Left renal pelvis (tissue), 4 donors: ENCODE data around the gene PIK3R2. TPM values are rescaled to one million over a fixed set of nuclear protein-coding genes. Genes with fewer than 3 reads are reported as not detected.

Experiments used
- DNase-seq, 4 donors: peaks; one replicate each; pipeline ENCODE4 v3.0.0-alpha.2; 2013; ENCODE audit warnings: low read depth in 4 of 4, low spot score in 3 of 4
- polyA plus RNA-seq, 4 donors: library from polyadenylated mRNA; unstranded; fragments of 120-200 nt; gene quantifications; one replicate each; pipeline ENCODE4 v1.2.1, GENCODE V29; 2013; ENCODE audit not compliant: insufficient read length in 4 of 4

PIK3R2 gene
- polyA plus RNA-seq, 4 donors: 23.8 to 33.9 (median 29.9) TPM

DNA sequence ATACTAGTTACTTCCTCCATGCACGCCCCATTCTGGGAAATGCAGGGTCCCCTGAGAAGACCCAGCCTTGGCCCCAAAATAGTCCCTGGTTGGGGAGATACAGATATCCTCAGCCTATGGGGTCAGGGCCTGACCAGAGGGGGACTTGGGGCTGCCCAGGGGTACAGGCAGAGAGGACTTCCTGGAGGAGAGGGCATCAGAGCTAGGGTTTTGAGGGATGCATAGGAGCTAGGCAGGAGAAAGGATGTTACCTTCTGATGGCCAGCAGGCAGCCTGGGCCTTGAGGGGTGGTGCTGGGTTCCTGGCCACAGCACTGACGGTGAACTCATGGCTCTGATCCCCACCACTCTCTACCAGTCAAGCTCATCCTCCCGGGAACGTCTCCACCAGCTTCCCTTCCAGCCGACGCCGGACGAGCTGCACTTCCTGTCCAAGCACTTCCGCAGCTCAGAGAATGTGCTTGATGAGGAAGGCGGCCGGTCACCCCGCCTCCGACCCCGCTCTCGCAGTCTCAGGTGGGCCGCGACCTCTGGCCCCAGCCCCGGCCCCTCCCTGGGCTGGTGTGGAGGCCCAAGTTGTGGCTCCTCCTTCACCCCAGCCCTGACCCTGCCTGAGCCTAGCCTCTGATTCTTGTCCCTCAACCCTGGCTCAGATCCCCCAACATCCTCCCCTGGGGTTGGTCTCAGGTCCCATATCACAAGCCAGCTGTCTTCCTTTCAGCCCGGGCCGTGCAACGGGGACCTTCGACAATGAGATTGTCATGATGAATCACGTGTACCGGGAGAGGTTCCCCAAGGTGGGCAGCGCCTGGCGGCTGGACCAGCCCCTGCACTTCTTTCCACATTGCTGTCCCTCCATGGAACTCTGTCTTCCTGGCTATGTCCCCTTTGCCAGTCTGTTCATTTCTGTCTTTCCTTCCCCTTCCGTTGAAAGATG is 29.8 kb upstream of the PIK3R2 start:
- DNase-seq: no peak

DNA sequence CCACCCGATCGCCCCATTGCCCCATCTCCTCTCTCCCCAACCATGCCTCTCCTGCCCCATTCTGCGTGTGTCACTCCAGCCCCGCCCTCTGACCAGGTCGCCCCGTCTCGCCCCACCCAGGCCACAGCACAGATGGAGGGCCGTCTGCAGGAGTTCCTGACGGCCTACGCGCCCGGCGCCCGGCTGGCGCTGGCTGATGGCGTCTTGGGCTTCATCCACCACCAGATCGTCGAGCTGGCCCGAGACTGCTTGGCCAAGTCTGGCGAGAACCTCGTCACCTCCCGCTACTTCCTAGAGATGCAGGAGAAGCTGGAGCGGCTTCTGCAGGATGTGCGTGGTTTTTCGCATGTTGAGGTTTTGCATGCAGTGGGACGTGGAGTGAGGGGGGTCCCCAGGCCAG is 29.1 kb upstream of the PIK3R2 start:
- DNase-seq: no peak

DNA sequence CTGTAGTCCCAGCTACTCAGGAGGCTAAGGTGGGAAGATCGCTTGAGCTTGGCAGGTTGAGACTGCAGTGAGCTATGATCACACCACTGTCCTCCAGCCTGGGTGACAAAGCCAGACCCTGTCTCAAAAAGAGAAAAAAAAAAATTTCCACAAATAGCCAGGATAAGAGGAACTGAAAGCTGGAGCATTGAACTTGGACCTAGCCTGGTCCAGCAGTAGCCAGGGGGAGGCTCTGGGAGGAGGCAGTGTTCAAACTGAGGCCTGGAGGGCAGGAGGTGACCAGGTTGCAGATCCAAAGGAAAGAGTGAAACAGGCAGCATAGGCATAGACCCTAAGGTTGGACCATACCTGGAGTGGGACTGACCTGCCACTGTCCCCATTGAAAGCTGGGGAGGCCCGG is 26.9 kb upstream of the PIK3R2 start:
- DNase-seq: no peak

DNA sequence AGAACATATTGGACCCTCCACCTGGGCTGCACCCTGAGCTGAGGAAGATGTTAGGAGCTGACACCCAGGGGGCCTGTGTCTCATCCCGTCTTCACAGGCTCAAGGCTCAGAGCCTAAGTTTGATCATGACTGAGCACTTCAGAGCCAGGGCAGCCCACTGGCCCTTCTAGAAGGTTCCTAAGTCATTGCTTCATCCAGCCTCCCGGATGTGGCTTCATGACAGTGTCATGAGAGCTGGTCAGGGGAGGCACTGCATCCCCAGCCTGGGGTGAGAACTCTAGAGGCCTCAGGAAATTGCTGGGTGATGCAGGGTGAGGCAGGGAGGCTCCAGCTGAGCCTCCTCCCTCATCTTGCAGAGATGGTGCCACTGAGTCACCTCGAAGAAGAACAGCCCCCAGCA is 24.9 kb upstream of the PIK3R2 start:
- no peak for DNase-seq

DNA sequence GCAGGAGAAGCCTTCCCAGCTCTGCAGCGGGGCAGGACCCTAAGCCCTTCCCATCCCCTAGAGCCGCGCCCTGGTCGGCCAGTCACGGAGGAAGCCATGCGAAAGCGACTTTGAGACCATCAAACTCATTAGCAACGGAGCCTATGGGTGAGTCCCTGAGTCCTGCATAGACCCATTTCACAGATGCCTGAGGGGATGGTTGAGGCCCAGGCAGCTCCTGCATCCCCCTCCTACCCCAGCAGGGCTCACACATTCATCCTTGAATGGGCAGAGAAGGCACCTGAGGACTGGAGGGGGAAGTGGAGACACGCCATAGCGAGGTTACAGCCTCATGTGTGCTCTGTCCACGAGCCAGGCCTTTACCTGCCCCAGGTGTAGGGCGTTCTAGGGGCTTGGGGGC is 24.2 kb upstream of the PIK3R2 start:
- DNase-seq: no peak

DNA sequence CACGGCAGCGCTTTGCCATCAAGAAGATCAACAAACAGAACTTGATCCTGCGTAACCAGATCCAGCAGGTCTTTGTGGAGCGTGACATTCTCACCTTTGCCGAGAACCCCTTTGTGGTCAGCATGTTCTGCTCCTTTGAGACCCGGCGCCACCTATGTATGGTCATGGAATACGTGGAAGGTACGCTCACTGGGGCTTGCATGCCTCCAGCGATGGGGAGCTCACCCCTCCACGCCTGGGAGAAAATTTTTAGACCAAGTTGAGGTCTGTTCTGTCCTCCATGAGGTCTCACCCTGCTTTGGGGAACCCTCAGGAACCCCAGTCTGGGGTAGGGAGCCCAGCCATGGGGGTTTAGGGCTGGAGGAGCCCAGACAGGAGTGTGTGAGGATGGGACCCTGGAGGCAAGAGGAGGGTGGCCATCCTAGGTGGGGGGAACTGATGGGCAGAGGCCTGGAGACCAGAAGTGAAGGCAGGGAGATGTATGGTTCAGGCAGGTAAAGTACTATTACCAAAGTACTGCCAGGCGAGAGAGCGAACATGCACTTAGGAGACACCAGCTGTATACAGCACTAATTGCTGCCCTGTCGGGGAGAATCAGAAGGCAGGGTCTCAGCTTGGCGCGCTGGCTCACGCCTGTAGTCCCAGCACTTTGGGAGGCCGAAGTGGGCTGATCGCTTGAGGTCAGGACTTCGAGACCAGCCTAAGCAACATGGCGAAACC is 22.3 kb upstream of the PIK3R2 start:
- DNase-seq: no peak

DNA sequence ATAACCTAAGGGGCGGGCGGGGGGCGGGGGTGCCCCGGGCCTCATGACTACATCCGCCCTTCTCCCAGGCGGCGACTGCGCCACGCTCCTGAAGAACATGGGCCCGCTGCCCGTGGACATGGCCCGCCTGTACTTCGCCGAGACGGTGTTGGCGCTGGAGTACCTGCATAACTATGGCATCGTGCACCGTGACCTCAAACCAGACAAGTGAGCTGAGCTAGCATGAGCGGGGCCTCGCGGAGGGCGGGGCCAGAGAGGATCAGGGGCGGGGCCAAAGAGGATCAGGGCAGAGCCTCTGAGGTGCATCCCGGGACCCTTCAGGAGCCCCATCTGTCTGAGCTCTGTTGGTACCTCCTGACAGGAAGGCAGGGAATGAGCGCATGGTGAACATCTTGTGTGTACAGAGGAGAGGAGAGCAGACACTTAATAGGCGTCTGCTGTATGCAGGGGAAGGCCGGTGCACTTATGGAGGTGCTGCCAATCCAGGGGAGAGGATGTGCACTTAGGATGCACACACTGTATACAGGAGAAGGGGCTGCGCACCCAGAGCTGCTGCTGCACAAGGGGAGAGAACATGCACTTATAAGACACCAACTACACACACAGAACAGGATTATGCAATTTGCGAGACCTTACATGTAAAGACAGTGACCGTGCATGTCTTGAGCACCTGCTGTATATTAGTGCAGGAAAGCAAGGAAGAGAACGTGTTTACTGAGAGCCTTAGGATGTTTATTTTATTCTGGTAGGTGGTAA is 20.9 kb upstream of the PIK3R2 start:
- no peak for DNase-seq

DNA sequence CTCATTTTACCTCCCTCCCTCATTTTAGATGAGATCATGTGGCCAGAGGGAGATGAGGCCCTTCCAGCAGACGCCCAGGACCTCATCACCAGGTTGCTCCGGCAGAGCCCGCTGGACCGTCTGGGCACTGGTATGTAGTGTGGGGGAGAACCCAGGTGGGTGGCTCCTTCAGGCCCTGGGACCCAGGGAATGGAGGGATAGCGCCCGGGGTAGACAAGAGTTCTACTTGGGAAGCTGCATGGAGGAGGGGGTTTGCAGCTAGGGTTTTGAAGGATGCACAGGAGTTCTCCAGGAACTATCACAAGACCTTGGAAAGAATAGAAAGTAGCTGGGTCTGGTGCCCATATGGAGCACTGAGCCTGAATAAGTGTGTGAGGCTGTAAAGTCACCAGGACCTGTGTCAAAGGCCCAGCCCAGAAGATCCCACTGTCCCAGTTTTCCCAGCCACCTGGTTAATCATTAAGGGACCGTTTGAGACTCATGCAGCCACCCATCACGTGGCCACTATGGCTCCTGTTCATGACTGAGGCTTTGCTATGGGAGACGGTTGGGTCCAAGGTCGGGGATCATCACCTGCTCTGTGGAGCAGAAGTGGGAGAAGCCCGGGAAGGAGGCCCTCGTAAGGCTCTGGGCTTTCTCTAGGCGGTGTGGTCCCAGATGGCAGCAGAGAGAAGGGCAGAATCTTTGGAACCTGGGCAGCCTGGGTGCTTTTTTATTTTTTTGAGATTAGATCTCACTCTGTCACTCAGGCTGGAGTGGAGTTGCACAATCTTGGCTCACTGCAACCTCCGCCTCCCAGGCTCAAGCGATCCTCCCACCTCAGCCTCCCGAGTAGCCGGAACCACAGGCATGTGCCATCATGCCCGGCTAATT is 17.0 kb upstream of the PIK3R2 start:
- DNase-seq: no peak

DNA sequence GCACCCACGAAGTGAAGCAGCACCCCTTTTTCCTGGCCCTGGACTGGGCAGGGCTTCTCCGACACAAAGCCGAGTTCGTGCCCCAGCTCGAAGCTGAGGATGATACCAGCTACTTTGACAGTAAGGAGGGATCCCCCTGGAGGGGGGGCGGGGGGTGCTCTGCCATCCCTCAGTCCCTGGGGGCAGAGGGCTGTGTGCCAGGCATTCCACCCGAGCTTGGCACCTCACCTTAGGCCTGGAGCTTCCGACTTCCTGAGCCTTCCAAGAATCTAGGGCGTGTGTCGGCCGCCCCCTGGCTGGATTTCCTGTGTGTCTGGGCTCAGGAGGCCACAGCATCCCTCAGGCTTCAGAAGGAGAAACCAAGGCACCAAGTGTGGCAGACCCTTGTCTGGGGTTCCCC is 15.7 kb upstream of the PIK3R2 start:
- no peak for DNase-seq

DNA sequence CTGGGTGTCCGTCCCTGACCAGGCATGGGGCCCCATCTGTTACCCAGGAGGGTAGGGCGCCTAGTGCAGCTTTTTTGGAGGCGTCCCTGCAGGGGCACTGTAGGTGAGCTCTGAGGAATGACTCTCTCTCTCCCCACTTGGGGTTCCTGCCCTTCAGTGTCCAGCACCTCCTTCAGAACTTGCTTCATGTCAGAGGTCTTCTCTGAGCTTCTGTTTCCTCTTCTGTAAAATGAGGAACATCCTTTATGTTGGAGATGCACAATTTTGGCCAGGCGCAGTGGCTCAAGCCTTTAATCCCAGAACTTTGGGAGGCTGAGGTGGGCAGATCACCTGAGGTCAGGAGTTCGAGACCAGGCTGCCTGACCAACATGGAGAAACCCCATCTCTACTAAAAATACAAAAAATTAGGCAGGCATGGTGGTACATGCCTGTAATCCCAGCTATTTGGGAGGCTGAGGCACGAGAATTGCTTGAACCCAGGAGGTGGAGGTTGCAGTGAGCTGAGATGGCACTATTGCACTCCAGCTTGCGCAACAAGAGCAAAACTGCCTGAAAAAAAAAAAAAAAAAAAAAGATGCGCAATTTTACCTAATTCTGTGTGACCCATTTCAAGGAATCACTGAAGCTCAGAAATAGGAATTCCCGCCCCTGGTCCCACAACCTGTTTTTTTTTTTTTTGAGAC is 15.2 kb upstream of the PIK3R2 start:
- no peak for DNase-seq

DNA sequence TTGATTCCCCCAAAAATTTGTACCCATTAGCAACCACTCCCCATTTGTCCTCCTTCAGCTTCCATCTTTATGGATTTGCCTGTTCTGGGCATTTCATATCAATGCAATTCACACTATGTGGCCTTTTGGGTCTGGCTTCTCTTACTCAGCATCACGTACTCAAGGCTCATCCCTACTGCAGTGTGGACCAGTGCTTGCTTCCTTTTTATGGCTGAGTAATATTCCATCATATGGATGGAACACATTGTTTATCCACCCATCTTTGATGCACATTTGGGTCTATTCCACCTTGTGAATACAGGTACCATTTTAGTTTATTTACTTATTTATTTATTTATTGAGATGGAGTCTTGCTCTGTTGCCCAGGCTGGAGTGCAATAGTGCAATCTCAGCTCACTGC is 12.5 kb upstream of the PIK3R2 start:
- DNase-seq: no peak

DNA sequence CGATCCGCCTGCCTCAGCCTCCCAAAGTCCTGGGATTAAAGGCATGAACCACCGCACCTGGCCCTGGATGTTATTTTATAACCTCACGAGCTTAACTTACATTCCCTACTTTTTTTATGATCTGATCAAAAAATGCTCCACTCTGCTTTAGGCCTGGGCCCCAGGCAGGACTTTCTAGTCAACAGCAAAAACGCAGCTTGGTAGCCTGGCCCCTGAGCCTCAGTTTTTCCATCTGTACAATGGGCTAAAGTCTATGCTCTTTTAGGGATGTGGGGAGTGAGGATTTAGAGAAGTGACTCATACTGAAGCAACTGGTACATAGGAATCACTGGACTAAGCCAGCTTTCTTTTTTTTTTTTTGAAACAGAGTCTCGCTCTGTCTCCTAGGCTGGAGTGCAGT is 11.9 kb upstream of the PIK3R2 start:
- no peak for DNase-seq

DNA sequence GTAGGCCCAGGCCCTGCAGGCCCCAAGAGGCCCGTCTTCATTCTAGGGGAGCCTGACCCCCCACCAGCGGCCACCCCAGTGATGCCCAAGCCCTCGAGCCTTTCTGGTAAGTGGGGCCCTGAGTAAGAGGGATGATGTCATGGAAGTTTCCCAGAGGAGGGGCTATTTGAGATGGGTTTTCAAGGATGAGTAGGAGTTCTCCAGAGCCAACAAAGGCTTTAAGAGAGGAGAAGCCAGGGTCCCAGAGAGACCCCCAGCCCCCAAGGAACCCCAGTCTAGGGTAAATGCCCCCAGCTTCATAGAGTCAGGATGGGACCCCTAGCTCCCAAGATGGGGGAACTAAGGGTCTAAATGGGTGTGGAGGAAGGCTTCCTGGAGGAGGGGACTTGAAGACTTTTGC is 9.1 kb upstream of the PIK3R2 start:
- no peak for DNase-seq

DNA sequence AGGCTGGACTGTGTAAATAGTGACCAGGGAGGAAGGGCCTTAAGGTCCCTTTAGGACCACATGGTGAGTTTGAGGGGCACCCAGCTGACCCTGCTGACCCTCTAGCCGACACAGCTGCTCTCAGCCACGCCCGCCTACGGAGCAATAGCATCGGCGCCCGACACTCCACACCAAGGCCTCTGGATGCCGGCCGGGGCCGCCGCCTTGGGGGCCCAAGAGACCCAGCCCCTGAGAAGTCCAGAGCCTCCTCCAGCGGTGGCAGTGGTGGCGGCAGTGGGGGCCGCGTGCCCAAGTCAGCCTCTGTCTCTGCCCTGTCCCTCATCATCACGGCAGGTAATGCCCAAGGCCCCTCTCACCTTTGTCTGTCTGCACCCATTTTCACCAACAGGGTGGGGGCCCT is 8.6 kb upstream of the PIK3R2 start:
- DNase-seq: no peak

DNA sequence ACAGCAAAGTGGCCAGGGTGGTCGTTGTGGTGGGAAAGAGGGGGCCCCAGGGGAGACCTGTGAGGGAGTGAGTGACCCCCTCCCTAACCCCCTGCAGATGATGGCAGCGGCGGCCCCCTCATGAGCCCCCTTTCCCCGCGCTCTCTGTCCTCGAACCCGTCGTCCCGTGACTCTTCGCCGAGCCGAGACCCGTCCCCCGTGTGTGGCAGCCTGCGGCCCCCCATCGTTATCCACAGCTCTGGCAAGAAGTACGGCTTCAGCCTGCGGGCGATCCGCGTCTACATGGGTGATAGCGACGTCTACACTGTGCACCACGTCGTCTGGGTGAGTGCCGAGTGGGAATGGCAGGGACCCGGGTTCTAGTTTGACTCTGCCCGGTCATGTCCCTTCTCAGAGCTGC is 8.1 kb upstream of the PIK3R2 start:
- DNase-seq: no peak

DNA sequence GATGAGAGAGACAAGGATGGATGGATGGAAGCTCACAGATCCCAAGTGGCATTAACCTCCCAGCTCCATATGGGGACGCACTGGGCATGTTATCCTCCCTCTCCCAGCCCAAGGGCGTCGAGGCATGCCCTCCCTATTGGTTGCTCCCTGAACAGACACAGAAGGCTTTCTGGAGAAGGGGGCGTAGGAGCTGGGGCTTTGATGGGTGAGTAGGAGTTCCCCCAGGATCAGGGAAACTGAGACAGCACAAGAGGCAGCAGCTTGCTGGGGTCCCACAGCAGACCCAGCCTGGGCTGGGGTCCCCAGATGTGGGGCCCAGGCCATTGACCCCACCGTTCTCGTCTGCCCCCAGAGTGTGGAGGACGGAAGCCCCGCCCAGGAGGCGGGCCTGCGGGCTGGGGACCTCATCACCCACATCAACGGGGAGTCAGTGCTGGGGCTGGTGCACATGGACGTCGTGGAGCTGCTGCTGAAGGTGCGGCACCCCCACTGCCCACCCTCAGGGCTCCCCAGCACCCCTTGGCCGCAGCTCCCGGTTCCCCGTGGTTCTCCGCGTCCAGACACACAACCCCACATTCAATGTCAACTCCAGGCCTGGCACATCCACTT is 7.5 kb upstream of the PIK3R2 start:
- DNase-seq: no peak

DNA sequence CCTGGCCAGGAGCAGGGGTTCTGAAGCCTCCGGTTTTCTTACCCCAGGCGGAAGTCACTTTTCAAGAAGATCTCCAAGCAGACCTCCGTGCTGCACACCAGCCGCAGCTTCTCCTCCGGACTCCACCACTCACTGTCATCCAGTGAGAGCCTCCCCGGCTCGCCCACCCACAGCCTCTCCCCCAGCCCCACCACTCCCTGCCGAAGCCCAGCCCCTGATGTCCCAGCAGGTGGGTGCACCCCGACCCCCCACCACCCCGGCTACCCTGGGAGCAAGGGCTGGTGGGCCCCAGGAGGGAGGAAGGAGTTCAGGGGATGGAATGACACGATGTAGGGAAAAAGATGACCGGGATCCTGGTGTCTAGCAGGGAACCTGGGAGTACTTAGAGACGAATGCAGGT is 5.6 kb upstream of the PIK3R2 start:
- DNase-seq: no peak

DNA sequence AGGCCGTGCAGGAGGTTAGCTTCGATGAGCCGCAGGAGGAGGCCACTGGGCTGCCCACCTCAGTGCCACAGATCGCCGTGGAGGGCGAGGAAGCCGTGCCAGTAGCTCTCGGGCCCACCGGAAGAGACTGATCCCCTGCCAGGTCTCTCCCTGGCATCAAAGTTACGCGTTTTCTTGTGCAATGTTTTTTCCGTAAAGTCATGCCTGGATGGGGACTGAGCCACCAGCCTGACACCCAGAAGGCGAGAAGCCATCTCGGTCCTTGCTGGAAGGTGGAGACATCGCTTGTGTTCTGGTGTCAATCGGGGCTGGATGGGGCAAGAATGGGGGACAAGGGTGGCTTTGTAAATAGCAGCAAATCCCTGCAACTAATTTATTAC is 3.4 kb upstream of the PIK3R2 start:
- DNase-seq: no peak
